Measurements from ENCODE around the gene AOAH.
A peak's percentile ranks its signal among the peaks of the same experiment; 100 is the strongest.

Gene AOAH

GRCh38 chr7:36686499-36686898 lies 37.8 kb downstream of the AOAH start:
- ATAC-seq = no peak
- TF ChIP-seq ISL1 (CRISPR knock-in tag; IDR thresholded peaks at IDR 0.05) (0 out of 2 replicates have a peak, but pooled peaks have one; percentile 6), SNAI2 (CRISPR knock-in tag; IDR thresholded peaks at IDR 0.05) (no peak), BACH2 (CRISPR knock-in tag; IDR thresholded peaks at IDR 0.05; ENCODE audit: borderline replicate concordance) (no peak)

DNA sequence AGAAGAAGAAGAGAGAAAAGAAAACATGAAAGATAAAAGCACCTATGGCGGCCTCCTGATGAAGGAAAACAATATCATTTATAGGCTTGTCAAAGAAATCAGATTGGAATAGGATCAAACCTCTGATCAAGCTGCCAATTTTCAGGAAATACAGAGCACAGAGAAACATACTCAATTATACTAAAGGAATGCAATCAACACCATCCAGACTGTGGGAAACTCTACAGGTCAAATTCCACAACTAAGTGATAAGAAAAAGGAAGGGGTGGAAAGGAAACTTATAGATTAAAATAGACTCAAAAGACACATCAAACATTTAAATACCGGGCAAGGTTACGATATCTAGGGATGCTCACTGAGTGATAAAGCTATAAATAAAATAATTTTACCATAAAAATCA lies 39.3 kb downstream of the AOAH start:
- TF ChIP-seq ZNF565 (CRISPR knock-in tag; conservative IDR thresholded peaks at IDR 0.05; ENCODE audit: low read depth) (no peak), OSR1 (CRISPR knock-in tag; IDR thresholded peaks at IDR 0.05) (no peak), GLIS3 (CRISPR knock-in tag; IDR thresholded peaks at IDR 0.05) (no peak), PPARA (CRISPR knock-in tag; IDR thresholded peaks at IDR 0.05; ENCODE audit: borderline replicate concordance) (no peak), TOX (CRISPR knock-in tag; IDR thresholded peaks at IDR 0.05; ENCODE audit: borderline replicate concordance) (no peak), RARB (CRISPR knock-in tag; IDR thresholded peaks at IDR 0.05) (no peak), ZC3H10 (CRISPR knock-in tag; IDR thresholded peaks at IDR 0.05) (no peak), TSHZ2 (CRISPR knock-in tag; IDR thresholded peaks at IDR 0.05) (no peak), ZFP3 (CRISPR knock-in tag; IDR thresholded peaks at IDR 0.05) (no peak), ZNF8 (CRISPR knock-in tag; IDR thresholded peaks at IDR 0.05) (no peak), BACH2 (CRISPR knock-in tag; IDR thresholded peaks at IDR 0.05; ENCODE audit: borderline replicate concordance) (no peak), TCF4 (CRISPR knock-in tag; IDR thresholded peaks at IDR 0.05; ENCODE audit: borderline replicate concordance) (no peak), CSRNP3 (CRISPR knock-in tag; IDR thresholded peaks at IDR 0.05) (no peak), ARNTL (CRISPR knock-in tag; IDR thresholded peaks at IDR 0.05; ENCODE audit: borderline replicate concordance, low read depth) (no peak), ZNF70 (CRISPR knock-in tag; IDR thresholded peaks at IDR 0.05) (no peak), ZFP30 (CRISPR knock-in tag; IDR thresholded peaks at IDR 0.05) (no peak)
- TF ChIP-seq, protein P1, sequence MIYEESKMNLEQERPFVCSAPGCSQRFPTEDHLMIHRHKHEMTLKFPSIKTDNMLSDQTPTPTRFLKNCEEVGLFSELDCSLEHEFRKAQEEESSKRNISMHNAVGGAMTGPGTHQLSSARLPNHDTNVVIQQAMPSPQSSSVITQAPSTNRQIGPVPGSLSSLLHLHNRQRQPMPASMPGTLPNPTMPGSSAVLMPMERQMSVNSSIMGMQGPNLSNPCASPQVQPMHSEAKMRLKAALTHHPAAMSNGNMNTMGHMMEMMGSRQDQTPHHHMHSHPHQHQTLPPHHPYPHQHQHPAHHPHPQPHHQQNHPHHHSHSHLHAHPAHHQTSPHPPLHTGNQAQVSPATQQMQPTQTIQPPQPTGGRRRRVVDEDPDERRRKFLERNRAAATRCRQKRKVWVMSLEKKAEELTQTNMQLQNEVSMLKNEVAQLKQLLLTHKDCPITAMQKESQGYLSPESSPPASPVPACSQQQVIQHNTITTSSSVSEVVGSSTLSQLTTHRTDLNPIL (CRISPR knock-in tag; IDR thresholded peaks at IDR 0.05; ENCODE audit: low read depth) = no peak
- ATAC-seq = no peak

- ATAC-seq = no peak
- no peak for TF ChIP-seq SNAI2 (CRISPR knock-in tag; IDR thresholded peaks at IDR 0.05)
- TF ChIP-seq ZNF565 (CRISPR knock-in tag; conservative IDR thresholded peaks at IDR 0.05; ENCODE audit: low read depth) = no peak
- TF ChIP-seq ZFP3 (CRISPR knock-in tag; IDR thresholded peaks at IDR 0.05) = no peak
- no peak for TF ChIP-seq POU6F1 (CRISPR knock-in tag; IDR thresholded peaks at IDR 0.05; ENCODE audit: borderline replicate concordance, low read depth)
- no peak for TF ChIP-seq CSRNP3 (CRISPR knock-in tag; IDR thresholded peaks at IDR 0.05)
- TF ChIP-seq TCF4 (CRISPR knock-in tag; IDR thresholded peaks at IDR 0.05; ENCODE audit: borderline replicate concordance) = no peak
These were observed 40.5 kb downstream of the AOAH start for GRCh38 chr7:36683695-36684357.

All from SK-N-SH treated with all-trans-retinoic acid at 6 μM for 48 hours (cell line).